Neural crest cell (in vitro differentiated cells): Measurements from ENCODE around the gene HMGA1. TPM values are rescaled to one million over a fixed set of nuclear protein-coding genes. Genes with fewer than 3 reads are reported as not detected.

ENCODE experiments used
- DNase-seq: peaks from one replicate; pipeline ENCODE4 v3.0.0; 2021; ENCODE audit warnings: low read depth, mixed read lengths, low spot score
- H3K27ac Mint-ChIP-seq: one replicate; pipeline ENCODE4 v1.8.0; 2021; ENCODE audit warnings: mild to moderate bottlenecking, mixed read lengths; ENCODE audit not compliant: unreplicated experiment
- H3K27me3 Mint-ChIP-seq: 2 replicates; pipeline ENCODE4 v1.8.0; 2021; ENCODE audit warnings: low read depth, mild to moderate bottlenecking, mixed read lengths
- H3K36me3 Mint-ChIP-seq: 2 replicates; pipeline ENCODE4 v1.8.0; 2021; ENCODE audit warnings: low read depth, mild to moderate bottlenecking, mixed read lengths
- H3K4me1 Mint-ChIP-seq: 2 replicates; pipeline ENCODE4 v1.8.0; 2021; ENCODE audit warnings: mixed read lengths
- H3K4me3 Mint-ChIP-seq: one replicate; pipeline ENCODE4 v1.8.0; 2021; ENCODE audit warnings: mild to moderate bottlenecking, mixed read lengths
- H3K9me3 Mint-ChIP-seq: 2 replicates; pipeline ENCODE4 v1.8.0; 2021; ENCODE audit warnings: mixed read lengths
- CTCF ChIP-seq: fragments of 200-600 bp; sonication (generic); conservative IDR thresholded peaks from 2 replicates; pipeline ENCODE4 v1.5.0; 2021; ENCODE audit warnings: antibody characterized with exemption, mild to moderate bottlenecking
- total RNA-seq: library from RNA; stranded (reverse); gene quantifications from 2 replicates; pipeline ENCODE4 v1.2.1, GENCODE V29; 2021

HMGA1 gene
- total RNA-seq, 1 donor from 2014 or later = 1,143 TPM

- Mint-ChIP-seq H3K4me1 (peaks cover 32% of the 10 kb centered on the region), H3K36me3 (no peaks in the 10 kb centered on the region), H3K27me3 (no peaks in the 10 kb centered on the region), H3K4me3 (no peak overlapping the region), H3K27ac (no peak overlapping the region), H3K9me3 (no peaks in the 10 kb centered on the region)
- DNase-seq = no peak
- TF ChIP-seq CTCF = no peak
Observed at GRCh38 chr6:34226066-34226465, 10.6 kb upstream of the HMGA1 start.

- H3K36me3 Mint-ChIP-seq = no peaks in the 10 kb centered on the region
- TF ChIP-seq CTCF = no peak
- H3K9me3 Mint-ChIP-seq = no peaks in the 10 kb centered on the region
- H3K4me1 Mint-ChIP-seq = peaks cover 32% of the 10 kb centered on the region
- H3K27ac Mint-ChIP-seq = peak overlapping the region; percentile 91
- no peak for DNase-seq
- H3K4me3 Mint-ChIP-seq = peak overlapping the region; percentile 63
- no peaks in the 10 kb centered on the region for H3K27me3 Mint-ChIP-seq
Observed at GRCh38 chr6:34226731-34227586, 9.7 kb upstream of the HMGA1 start.

- no peak overlapping the region for H3K4me3 Mint-ChIP-seq
Observed at GRCh38 chr6:34227761-34228421, 8.8 kb upstream of the HMGA1 start.

GRCh38 chr6:34229877-34230276 lies 6.8 kb upstream of the HMGA1 start:
- no peak for TF ChIP-seq CTCF
- H3K36me3 Mint-ChIP-seq = no peaks in the 10 kb centered on the region
- no peak for DNase-seq
- H3K9me3 Mint-ChIP-seq = no peaks in the 10 kb centered on the region
- no peaks in the 10 kb centered on the region for H3K27me3 Mint-ChIP-seq
- no peak overlapping the region for H3K27ac Mint-ChIP-seq
- H3K4me1 Mint-ChIP-seq = peaks cover 30% of the 10 kb centered on the region
- peak overlapping the region; percentile 13 for H3K4me3 Mint-ChIP-seq

More at GRCh38 chr6:34227761-34228421, 8.8 kb upstream of the HMGA1 start:
- Mint-ChIP-seq H3K4me1 (peaks cover 31% of the 10 kb centered on the region), H3K9me3 (no peaks in the 10 kb centered on the region), H3K36me3 (no peaks in the 10 kb centered on the region), H3K27ac (peak overlapping the region; percentile 89), H3K27me3 (no peaks in the 10 kb centered on the region)
- no peak for TF ChIP-seq CTCF
- no peak for DNase-seq

- H3K27me3 Mint-ChIP-seq = no peaks in the 10 kb centered on the region
- H3K27ac Mint-ChIP-seq = no peak overlapping the region
- H3K4me1 Mint-ChIP-seq = peaks cover 30% of the 10 kb centered on the region
Observed at GRCh38 chr6:34230653-34231371, 5.9 kb upstream of the HMGA1 start.

More at GRCh38 chr6:34230653-34231371, 5.9 kb upstream of the HMGA1 start:
- H3K9me3 Mint-ChIP-seq = no peaks in the 10 kb centered on the region
- peak overlapping the region; percentile 24 for H3K4me3 Mint-ChIP-seq
- H3K36me3 Mint-ChIP-seq = no peaks in the 10 kb centered on the region
- DNase-seq = no peak
- no peak for TF ChIP-seq CTCF
